ENCODE measurements around the gene MLH3.

MLH3 gene

GRCh38 chr14:74975059-74975810, 76.0 kb downstream of the MLH3 start:
- TF ChIP-seq CTCF (IDR thresholded peaks at IDR 0.05; ENCODE audit: insufficient read depth, low read depth, low read length, missing control alignments), result no peak
- no peak overlapping the region for H3K4me3 ChIP-seq (ENCODE audit: low read length)
- no peak for DNase-seq (ENCODE audit: low read depth)

- no peak overlapping the region for H3K4me3 ChIP-seq (ENCODE audit: low read length)
- TF ChIP-seq CTCF (IDR thresholded peaks at IDR 0.05; ENCODE audit: insufficient read depth, low read depth, low read length, missing control alignments), result no peak
- DNase-seq (ENCODE audit: low read depth), result no peak
Observed at GRCh38 chr14:74974364-74975058, 76.8 kb downstream of the MLH3 start.

- H3K4me3 ChIP-seq (ENCODE audit: low read length), result no peak overlapping the region
- TF ChIP-seq CTCF (IDR thresholded peaks at IDR 0.05; ENCODE audit: insufficient read depth, low read depth, low read length, missing control alignments), result no peak
- no peak for DNase-seq (ENCODE audit: low read depth)
Observed at GRCh38 chr14:74973905-74974363, 77.3 kb downstream of the MLH3 start.

- TF ChIP-seq CTCF (IDR thresholded peaks at IDR 0.05; ENCODE audit: insufficient read depth, low read depth, low read length, missing control alignments), result no peak
- no peak overlapping the region for H3K4me3 ChIP-seq (ENCODE audit: low read length)
- DNase-seq (ENCODE audit: low read depth), result peak; percentile 54
Observed at GRCh38 chr14:74973003-74973653, 78.1 kb downstream of the MLH3 start.

- TF ChIP-seq CTCF (IDR thresholded peaks at IDR 0.05; ENCODE audit: insufficient read depth, low read depth, low read length, missing control alignments), result no peak
- no peak for DNase-seq (ENCODE audit: low read depth)
- H3K4me3 ChIP-seq (ENCODE audit: low read length), result no peak overlapping the region
Observed at GRCh38 chr14:74968811-74969210, 82.5 kb downstream of the MLH3 start.

GRCh38 chr14:74965486-74966153, 85.6 kb downstream of the MLH3 start:
- TF ChIP-seq CTCF (IDR thresholded peaks at IDR 0.05; ENCODE audit: insufficient read depth, low read depth, low read length, missing control alignments), result no peak
- H3K4me3 ChIP-seq (ENCODE audit: low read length), result no peak overlapping the region
- DNase-seq (ENCODE audit: low read depth), result peak; percentile 98
